HCT116 (cell line): ENCODE measurements around the gene HEXB. TPM values are rescaled to one million over a fixed set of nuclear protein-coding genes. Genes with fewer than 3 reads are reported as not detected.
"Not testable (repeated sequence)": the region's sequence is repeated elsewhere in the genome, so short reads cannot be mapped to it uniquely, and the experiment has no call there.

Experiments used
- ATAC-seq: fragments of 200-7000 bp; cut with Tn5 transposase; 2 replicates; pipeline ENCODE4 v1.9.1; 2020; ENCODE audit warnings: mild to moderate bottlenecking, moderate library complexity
- BruUV-seq: library from RNA; stranded (reverse); fragments of 400-500 nt; replicated peaks from 2 replicates; lab custom pipeline; 2021; lab: Mats Ljungman, UMichigan
- CTCF ChIA-PET: fragments of 300-600 bp; sonication (Branson Sonifier 250); formaldehyde crosslinking; loops from one replicate; lab custom pipeline; 2021; ENCODE audit warnings: antibody characterized with exemption; lab: Charles Lee
- POLR2A ChIA-PET: fragments of 300-600, 350-600 bp; sonication (Branson Sonifier 250); formaldehyde crosslinking; loops from one replicate; lab custom pipeline; 2021; ENCODE audit warnings: antibody characterized with exemption; lab: Charles Lee
- RAD21 ChIA-PET, 2 experiments: fragments of 300-600 bp; sonication (Branson Sonifier 250); formaldehyde crosslinking; loops; one replicate each; lab custom pipeline; 2023; ENCODE audit warnings: low total read pairs in 2 of 2; ENCODE audit not compliant: uncharacterized antibody in 2 of 2, unreplicated experiment in 2 of 2, low non-redundant PET in 1 of 2; lab: Charles Lee
- DNase-seq: peaks from one replicate; pipeline ENCODE4 v3.0.0-alpha.2; 2010; ENCODE audit warnings: low read depth, low spot score
- H2AFZ ChIP-seq: fragments of 200-600 bp; shearing (Covaris generic), sonication (generic); 2 replicates; pipeline ENCODE4 v1.6.1; 2017; ENCODE audit warnings: low read depth, mixed run types, mixed read lengths, antibody characterized with exemption, low read length; ENCODE audit not compliant: poor library complexity, severe bottlenecking
- H3K27ac ChIP-seq: 2 replicates; pipeline ENCODE4 v1.5.1; 2012; ENCODE audit warnings: low read depth, low read length
- H3K27me3 ChIP-seq: fragments of 200-600 bp; sonication (generic); 2 replicates; pipeline ENCODE4 v1.6.1; 2016; ENCODE audit warnings: mixed run types, low read length, mixed read lengths; ENCODE audit not compliant: insufficient read depth
- H3K36me3 ChIP-seq, 2 experiments: fragments of 200-500 bp in 1 of 2; fragments of 200-600 bp in 1 of 2; sonication (Bioruptor generic) in 1 of 2; sonication (generic) in 1 of 2; 2 replicates each; pipeline versions ENCODE4 v1.5.1 to v1.6.1; 2014 to 2016; ENCODE audit warnings: low read length in 2 of 2, inconsistent platforms in 1 of 2, mixed read lengths in 1 of 2, mixed run types in 1 of 2; ENCODE audit not compliant: insufficient read depth in 2 of 2, control insufficient read depth in 1 of 2
- H3K4me1 ChIP-seq, 2 experiments: fragments of 200-600 bp in 1 of 2; sonication (generic) in 1 of 2; 2 replicates each; pipeline versions ENCODE4 v1.5.1 to v1.6.1; 2012 to 2017; ENCODE audit warnings: low read length in 2 of 2, inconsistent platforms in 1 of 2, mild to moderate bottlenecking in 1 of 2, mixed read lengths in 1 of 2, mixed run types in 1 of 2, moderate library complexity in 1 of 2; ENCODE audit not compliant: insufficient read depth in 2 of 2, control insufficient read depth in 1 of 2
- H3K4me2 ChIP-seq: fragments of 200-600 bp; sonication (generic); 2 replicates; pipeline ENCODE4 v1.6.1; 2017; ENCODE audit warnings: mixed run types, low read length, mixed read lengths
- H3K4me3 ChIP-seq, 2 experiments: fragments of 200-600 bp in 1 of 2; sonication (generic) in 1 of 2; replicated peaks in 1 of 2; 2 replicates each; pipeline ENCODE4 v1.5.1; 2011 to 2016; ENCODE audit warnings: low read length in 2 of 2, control low read depth in 1 of 2, low read depth in 1 of 2, mild to moderate bottlenecking in 1 of 2, mixed read lengths in 1 of 2, mixed run types in 1 of 2
- H3K79me2 ChIP-seq: fragments of 200-600 bp; sonication (generic); 2 replicates; pipeline ENCODE4 v1.6.1; 2017; ENCODE audit warnings: mild to moderate bottlenecking, mixed run types, low read length, moderate library complexity, mixed read lengths; ENCODE audit not compliant: insufficient read depth
- H3K9ac ChIP-seq: fragments of 200-600 bp; sonication (generic); 2 replicates; pipeline ENCODE4 v1.6.1; 2016; ENCODE audit warnings: low read length, mixed read lengths
- H3K9me2 ChIP-seq: fragments of 200-600 bp; sonication (generic), shearing (Covaris generic); 2 replicates; pipeline ENCODE4 v1.6.1; 2017; ENCODE audit warnings: mixed run types, mild to moderate bottlenecking, moderate library complexity; ENCODE audit not compliant: insufficient read depth
- H3K9me3 ChIP-seq, 2 experiments: fragments of 200-500 bp in 1 of 2; fragments of 200-600 bp in 1 of 2; sonication (Bioruptor generic) in 1 of 2; sonication (generic) in 1 of 2; 2 replicates each; pipeline ENCODE4 v1.6.1; 2014 to 2017; ENCODE audit warnings: low read length in 2 of 2, mixed read lengths in 2 of 2, inconsistent platforms in 1 of 2, low read depth in 1 of 2, mild to moderate bottlenecking in 1 of 2, mixed run types in 1 of 2, moderate library complexity in 1 of 2; ENCODE audit not compliant: control insufficient read depth in 1 of 2, insufficient read depth in 1 of 2
- H4K20me1 ChIP-seq: fragments of 200-600 bp; sonication (generic), shearing (Covaris generic); 2 replicates; pipeline ENCODE4 v1.6.1; 2017; ENCODE audit warnings: mixed run types, mild to moderate bottlenecking, moderate library complexity; ENCODE audit not compliant: insufficient read depth
- EGR1 ChIP-seq: IDR thresholded peaks from 2 replicates; pipeline ENCODE4 v1.6.1; 2012; ENCODE audit warnings: low read depth
- RAD21 ChIP-seq: IDR thresholded peaks from 2 replicates; pipeline ENCODE4 v1.6.1; 2012; ENCODE audit warnings: low read depth, mild to moderate bottlenecking
- YY1 ChIP-seq: IDR thresholded peaks from 2 replicates; pipeline ENCODE4 v1.6.1; 2011; ENCODE audit warnings: low read length, low read depth, moderate library complexity, mild to moderate bottlenecking; ENCODE audit not compliant: insufficient replicate concordance; ENCODE audit errors: extremely low read depth
- intact Hi-C: fragments of 100-400 bp; cut with micrococcal nuclease; formaldehyde crosslinking; loops from 2 replicates; pipeline ENCODE4 v1.10.0; 2022
- total RNA-seq: library from RNA; stranded (reverse); gene quantifications from one replicate; pipeline ENCODE4 v1.2.1, GENCODE V29; 2021; ENCODE audit not compliant: unreplicated experiment

Gene HEXB
- total RNA-seq, 1 experiment from 2014 or later: 123 TPM

DNA sequence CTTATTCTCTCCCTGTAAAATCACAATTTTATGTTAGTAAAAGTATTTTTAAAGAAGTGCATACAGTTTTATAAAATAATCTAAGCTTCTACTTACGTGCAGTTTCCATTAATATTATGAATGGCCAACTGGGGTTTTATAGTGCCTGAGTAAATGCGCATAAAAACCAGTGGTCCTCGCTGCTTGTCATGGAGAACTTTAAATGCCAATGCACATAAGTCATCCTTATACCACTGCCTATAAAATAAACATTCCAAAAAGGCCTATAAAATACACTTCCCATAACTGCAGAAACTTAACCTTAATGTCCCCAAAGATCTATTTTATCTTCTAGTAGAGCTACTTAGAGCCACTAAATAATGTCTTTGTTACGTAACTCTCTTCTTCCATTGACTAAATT lies 53.4 kb downstream of the HEXB start:
- H3K79me2 ChIP-seq: no peaks in the 10 kb centered on the region
- POLR2A ChIA-PET: no interaction called here
- no peaks in the 10 kb centered on the region for H3K9me3 ChIP-seq
- H3K4me3 ChIP-seq: no peak overlapping the region
- peaks cover 15 to 25% of the 10 kb centered on the region in 2 experiments for H3K36me3 ChIP-seq
- ATAC-seq (no peak), DNase-seq (no peak)
- no peak overlapping the region for H2AFZ ChIP-seq
- H3K9ac ChIP-seq: no peak overlapping the region
- no peaks in the 10 kb centered on the region for H4K20me1 ChIP-seq
- no peak for TF ChIP-seq EGR1
- no peak for TF ChIP-seq YY1
- no peak for TF ChIP-seq RAD21
- no peaks in the 10 kb centered on the region for H3K27me3 ChIP-seq
- intact Hi-C loops: no loop called here
- H3K27ac ChIP-seq: no peak overlapping the region
- RAD21 ChIA-PET: no interaction called here
- CTCF ChIA-PET: no interaction called here
- no TSS peak for BruUV-seq
- no peak overlapping the region for H3K4me2 ChIP-seq
- no peaks in the 10 kb centered on the region for H3K9me2 ChIP-seq
- H3K4me1 ChIP-seq: no peaks in the 10 kb centered on the region

DNA sequence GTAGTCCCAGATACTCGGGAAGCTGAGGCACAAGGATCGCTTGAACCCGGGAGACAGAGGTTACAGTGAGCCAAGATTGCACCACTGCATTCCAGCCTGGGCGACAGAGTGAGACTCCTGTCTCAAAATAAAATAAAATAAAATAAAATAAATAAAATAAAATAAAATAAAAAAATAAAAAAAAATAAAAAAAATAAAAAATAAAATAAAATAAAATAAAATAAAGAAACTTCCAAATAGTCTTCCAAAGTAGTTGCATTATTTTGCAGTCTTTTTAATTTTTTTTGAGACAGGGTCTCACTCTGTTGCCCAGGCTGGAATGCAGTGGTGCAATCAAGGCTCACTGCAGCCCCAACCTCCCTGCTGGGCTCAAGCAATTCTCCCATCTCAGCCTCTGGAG lies 63.7 kb downstream of the HEXB start:
- intact Hi-C loops, H2AFZ ChIP-seq, H3K79me2 ChIP-seq, RAD21 ChIA-PET, H4K20me1 ChIP-seq, H3K9me2 ChIP-seq, ATAC-seq, H3K9ac ChIP-seq, BruUV-seq, H3K9me3 ChIP-seq, H3K27ac ChIP-seq, H3K27me3 ChIP-seq, DNase-seq, H3K4me2 ChIP-seq, H3K4me3 ChIP-seq, POLR2A ChIA-PET, H3K4me1 ChIP-seq, CTCF ChIA-PET: not testable (repeated sequence)
- H3K36me3 ChIP-seq: peaks cover 18 to 22% of the 10 kb centered on the region in 2 experiments; a peak in 3 of 4 replicates
